Rectal smooth muscle tissue (tissue), 1 donor: ENCODE results near the gene RAB3IL1.

ENCODE experiments used
- H3K27ac ChIP-seq: one replicate; pipeline ENCODE4 v1.7.0; 2013; ENCODE audit warnings: low read depth, low read length, inconsistent platforms
- H3K27me3 ChIP-seq: one replicate; pipeline ENCODE4 v1.7.0; 2013; ENCODE audit warnings: low read length; ENCODE audit not compliant: control insufficient read depth, insufficient read depth
- H3K36me3 ChIP-seq: one replicate; pipeline ENCODE4 v1.7.0; 2013; ENCODE audit warnings: low read length; ENCODE audit not compliant: control insufficient read depth, insufficient read depth
- H3K4me1 ChIP-seq: one replicate; pipeline ENCODE4 v1.7.0; 2013; ENCODE audit warnings: low read length; ENCODE audit not compliant: control insufficient read depth, insufficient read depth
- H3K4me3 ChIP-seq: one replicate; pipeline ENCODE4 v1.7.0; 2013; ENCODE audit warnings: low read length
- H3K9ac ChIP-seq: one replicate; pipeline ENCODE4 v1.7.0; 2013; ENCODE audit warnings: low read length

Gene RAB3IL1

DNA sequence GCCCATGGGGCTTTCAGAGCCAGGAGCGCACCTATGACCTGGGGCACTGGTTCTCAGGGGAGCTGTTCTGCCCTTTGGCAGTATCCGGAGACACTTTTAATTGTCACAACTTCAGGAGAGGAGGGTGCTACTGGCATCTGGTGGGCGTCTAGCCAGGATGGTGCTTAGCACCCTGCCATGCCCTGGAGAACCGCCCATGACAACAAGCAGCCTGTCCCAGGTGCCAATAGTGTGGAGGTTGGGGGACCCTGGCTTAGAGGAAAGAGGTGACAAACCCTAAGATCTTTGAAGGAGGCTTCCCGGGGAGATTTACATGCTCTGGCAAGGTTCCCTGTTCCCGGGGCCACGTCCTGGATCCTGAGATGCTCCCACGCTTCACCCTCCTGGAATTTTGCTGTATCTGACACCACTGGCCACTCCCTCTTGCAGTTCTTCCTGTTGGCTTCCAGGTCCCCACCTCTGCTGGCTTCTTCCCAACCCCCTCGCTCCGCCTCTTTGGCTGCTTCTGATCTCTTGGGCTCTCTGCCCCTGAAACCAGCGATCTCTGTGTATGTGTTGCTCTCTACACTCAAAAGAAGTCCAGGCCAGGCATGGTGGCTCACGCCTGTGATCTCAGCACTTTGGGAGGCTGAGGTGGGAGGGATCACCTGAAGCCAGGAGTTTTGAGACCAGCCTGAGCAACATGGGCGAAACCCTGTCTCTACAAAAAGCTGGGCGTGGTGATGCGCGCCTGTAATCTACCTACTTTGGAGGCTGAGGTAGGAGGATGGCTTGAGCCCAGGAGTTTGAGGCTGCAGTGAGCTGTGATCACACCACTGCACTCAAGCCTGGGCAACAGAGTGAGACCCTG, 57.1 kb downstream of the RAB3IL1 start:
- Histone ChIP-seq H3K4me3 (no peak overlapping the region), H3K9ac (no peak overlapping the region), H3K36me3 (no peaks in the 10 kb centered on the region), H3K27me3 (no peaks in the 10 kb centered on the region), H3K27ac (no peak overlapping the region), H3K4me1 (no peaks in the 10 kb centered on the region)

DNA sequence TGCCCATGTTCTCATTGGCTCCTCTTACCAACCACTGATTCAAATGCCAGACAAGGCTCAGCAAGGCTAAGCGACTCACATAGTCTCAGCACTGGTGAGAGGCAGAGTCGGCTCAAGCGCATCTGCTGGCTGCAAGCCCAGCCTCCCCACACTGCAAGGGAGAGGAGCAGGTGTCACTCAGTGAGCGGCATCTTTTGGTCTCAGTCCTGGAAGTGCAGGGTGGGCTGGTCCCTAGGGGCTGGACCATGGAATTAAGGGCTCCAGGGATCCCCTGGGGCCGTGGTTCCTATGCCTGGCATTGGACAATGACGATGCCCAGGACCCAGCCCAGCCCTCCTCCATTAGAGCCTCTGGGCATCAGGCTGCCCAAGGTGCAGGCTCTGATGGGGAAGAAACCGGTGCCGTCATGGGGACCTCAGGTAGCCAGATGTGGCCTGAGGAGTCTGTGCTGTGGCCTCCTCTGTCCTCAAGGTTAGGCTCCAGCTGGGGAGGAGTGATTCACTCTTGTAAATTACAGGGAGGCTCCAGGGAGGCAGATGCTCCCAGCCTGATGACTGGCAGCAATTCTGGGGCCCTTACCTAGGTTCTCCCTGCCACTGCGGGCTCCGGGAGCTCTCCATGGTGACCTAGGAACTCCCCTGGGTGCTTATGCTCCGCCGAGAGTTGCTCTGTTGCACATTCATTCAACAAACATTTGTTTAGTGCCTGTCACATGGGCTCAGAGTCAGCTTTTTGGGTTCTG, 61.3 kb downstream of the RAB3IL1 start:
- no peaks in the 10 kb centered on the region for H3K4me1 ChIP-seq
- peaks cover 2% of the 10 kb centered on the region for H3K27me3 ChIP-seq
- no peak overlapping the region for H3K27ac ChIP-seq
- H3K4me3 ChIP-seq: no peak overlapping the region
- peaks cover 3% of the 10 kb centered on the region for H3K36me3 ChIP-seq
- H3K9ac ChIP-seq: no peak overlapping the region

DNA sequence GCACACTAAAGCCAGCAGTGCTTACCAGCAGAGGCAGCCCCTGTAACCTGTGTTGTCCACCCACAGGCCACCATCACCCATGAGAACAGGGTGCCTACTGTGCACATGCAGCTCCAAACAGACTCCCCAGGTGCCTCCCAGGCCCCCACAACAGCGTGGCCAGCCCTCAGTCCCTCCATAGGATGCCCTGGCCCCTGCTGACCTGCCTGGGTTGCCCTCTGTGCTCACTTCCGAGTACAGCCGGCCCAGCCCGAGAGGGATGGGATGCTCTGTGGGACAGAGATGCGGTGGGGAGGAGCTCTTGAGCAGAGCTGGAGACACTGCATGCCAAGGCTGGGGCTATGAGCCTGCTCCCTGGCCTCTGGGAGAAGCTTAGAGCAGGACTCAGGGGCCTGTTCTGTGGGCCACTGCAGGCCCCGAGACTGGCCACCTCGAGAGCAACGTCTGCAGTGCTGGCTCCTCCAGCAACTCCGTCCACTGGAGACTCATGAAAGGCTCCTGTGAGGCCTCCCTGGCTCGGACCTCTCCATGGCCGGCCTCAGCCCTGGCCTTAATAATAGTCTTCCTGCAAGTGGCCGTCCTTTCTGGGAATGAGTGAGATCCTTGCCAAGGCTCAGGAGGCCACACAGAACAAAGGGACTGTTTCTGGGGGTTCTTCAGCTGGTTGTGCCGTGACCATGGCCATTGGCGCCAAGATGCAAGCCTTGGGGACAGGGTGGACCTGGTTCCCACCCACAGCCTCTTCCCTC, 62.2 kb downstream of the RAB3IL1 start:
- no peak overlapping the region for H3K27ac ChIP-seq

DNA sequence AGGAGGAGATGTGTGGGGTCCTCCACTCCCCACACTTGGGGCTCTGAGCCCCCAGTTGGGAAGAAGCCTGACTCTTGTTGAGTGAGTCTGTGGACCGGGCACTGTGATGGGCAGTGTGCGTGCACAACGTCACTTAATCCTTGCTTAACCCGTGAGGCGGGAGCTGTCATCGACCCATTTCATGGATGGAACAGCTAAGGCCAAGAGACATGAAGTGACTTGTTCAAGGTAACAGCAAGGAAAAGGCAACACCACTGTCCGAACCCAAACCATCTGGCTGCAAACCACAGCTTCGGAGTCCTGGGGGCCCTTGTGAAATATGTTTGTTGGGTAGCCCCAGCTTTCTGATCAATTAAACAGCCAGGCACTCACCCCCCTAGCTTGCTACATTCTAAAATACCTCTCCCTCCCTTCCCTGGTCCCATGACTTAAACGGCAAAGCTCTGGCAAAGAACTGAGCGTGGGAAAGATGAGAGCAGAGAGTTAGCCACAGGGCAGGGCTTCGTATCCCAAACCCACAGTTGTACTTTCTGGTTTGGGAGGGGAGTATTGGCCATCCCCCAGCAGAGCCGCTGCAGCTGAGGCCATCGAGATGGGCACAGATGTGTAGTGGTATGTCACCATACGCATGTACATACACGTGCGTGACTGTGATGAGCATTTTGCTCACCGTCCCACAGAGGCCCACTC, 63.0 kb downstream of the RAB3IL1 start:
- no peaks in the 10 kb centered on the region for H3K4me1 ChIP-seq
- no peak overlapping the region for H3K27ac ChIP-seq
- H3K36me3 ChIP-seq: peaks cover 3% of the 10 kb centered on the region
- no peak overlapping the region for H3K9ac ChIP-seq
- H3K4me3 ChIP-seq: no peak overlapping the region
- H3K27me3 ChIP-seq: peaks cover 2% of the 10 kb centered on the region

More for the DNA sequence above, 62.2 kb downstream of the RAB3IL1 start:
- no peak overlapping the region for H3K9ac ChIP-seq
- H3K36me3 ChIP-seq: peaks cover 3% of the 10 kb centered on the region
- H3K4me1 ChIP-seq: no peaks in the 10 kb centered on the region
- peaks cover 2% of the 10 kb centered on the region for H3K27me3 ChIP-seq
- no peak overlapping the region for H3K4me3 ChIP-seq

DNA sequence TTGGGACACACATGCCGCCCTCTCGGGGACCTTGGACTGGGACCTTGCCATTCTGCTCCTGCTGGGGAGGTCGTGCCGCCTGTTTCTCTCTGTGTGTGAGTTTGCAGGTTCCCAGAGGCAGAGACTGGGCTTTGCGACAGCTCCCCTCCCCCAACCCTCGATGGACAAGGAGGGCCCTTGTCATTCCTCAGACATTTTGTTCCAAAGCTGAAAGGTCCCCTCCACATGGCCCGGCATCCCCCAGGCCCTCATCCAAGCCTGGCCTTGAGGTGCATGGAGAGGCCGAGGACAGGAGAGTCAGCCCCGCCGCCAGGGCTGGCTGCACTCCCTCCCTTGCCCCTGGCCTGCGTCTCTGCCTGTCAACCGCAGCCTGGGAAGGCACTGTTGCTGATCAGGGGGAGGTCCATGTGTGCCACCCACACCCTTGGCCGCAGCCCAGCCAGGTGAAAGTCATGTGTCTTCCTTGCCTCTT, 63.6 kb downstream of the RAB3IL1 start:
- H3K36me3 ChIP-seq: peaks cover 3% of the 10 kb centered on the region
- no peak overlapping the region for H3K9ac ChIP-seq
- H3K27ac ChIP-seq: no peak overlapping the region
- no peaks in the 10 kb centered on the region for H3K4me1 ChIP-seq
- no peak overlapping the region for H3K4me3 ChIP-seq
- peaks cover 2% of the 10 kb centered on the region for H3K27me3 ChIP-seq

DNA sequence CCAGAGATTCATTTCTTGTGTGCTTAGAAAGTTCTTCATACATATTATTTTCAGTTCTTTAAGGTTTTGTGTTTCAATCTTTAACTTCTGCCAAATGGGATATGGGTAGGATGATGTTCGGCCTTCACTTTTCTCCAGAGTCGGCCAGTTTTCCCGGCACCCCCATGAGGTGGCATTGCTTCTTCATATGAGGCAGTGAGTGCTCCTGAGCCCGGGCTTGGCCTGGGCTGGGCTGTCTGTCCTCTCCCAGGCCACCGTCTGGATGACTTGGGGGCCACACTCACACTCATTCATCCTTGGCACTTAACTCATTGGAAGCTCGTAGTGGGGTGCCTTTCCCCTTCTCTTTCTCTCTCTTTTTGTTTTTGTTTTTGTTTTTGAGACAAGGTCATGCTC, 65.5 kb downstream of the RAB3IL1 start:
- Histone ChIP-seq H3K9ac (no peak overlapping the region), H3K27ac (no peak overlapping the region), H3K4me1 (no peaks in the 10 kb centered on the region), H3K36me3 (peaks cover 7% of the 10 kb centered on the region), H3K4me3 (no peak overlapping the region), H3K27me3 (peaks cover 2% of the 10 kb centered on the region)

DNA sequence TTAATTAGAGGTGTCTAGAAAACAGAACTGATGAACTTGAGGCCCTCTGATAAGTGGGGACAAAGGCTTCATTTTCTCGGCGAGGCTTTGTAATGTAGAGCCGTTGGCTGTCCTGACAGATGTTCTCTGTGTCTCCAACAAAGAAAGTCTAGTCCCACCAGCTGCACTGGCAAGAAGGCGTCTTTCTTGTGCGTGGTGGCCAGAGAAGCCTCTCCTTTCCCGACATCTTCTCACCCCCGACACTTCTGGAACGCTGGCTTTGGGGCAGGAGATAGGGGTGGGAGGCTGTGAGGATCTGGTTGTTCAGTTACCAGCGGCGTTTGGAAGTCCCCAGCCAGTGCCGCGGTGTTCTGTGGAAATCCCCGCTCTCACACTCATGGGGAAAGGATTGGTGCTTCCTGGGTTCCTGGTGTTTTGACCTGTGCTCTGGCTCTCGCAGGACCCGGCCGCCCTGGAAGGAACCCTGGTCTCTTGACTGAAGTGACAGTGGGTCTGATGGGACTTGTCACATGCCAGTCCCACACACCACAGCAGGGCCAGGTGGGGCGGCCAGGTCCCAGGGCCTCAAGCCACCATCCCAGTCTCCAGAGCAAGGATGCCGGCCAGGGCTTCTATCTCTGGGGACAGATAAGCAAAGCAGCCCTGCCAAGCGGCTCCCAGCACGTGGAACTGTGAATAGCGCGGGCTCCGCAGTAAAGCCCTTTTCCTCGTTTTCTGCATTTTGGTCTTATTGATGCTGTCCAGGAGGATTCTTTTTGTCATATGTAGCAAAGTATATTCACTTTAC, 66.1 kb downstream of the RAB3IL1 start:
- Histone ChIP-seq H3K4me1 (no peaks in the 10 kb centered on the region), H3K9ac (no peak overlapping the region), H3K27ac (no peak overlapping the region), H3K27me3 (peaks cover 2% of the 10 kb centered on the region), H3K4me3 (no peak overlapping the region), H3K36me3 (peaks cover 7% of the 10 kb centered on the region)

DNA sequence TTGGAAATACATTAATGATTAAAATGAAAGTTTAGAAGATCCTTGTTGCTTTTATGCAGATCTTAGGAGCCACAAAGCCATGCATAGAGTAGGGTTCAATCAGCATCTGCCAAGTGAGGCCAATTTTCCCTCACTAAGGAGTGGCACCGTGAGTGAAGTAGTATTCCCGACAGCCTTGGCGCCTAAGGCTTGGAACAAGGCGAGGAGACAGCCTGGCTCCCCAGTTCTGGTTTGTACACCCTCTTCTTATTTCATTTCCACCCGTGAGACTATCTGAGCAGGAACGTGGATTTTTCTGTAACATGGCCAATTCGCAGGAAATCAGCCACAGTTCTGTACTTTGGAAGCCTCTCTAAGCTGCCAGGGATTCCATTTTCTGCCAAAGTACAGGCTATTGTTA, 66.7 kb downstream of the RAB3IL1 start:
- no peak overlapping the region for H3K27ac ChIP-seq
- H3K36me3 ChIP-seq: peaks cover 7% of the 10 kb centered on the region
- H3K27me3 ChIP-seq: peaks cover 2% of the 10 kb centered on the region
- no peaks in the 10 kb centered on the region for H3K4me1 ChIP-seq
- no peak overlapping the region for H3K9ac ChIP-seq
- H3K4me3 ChIP-seq: no peak overlapping the region

DNA sequence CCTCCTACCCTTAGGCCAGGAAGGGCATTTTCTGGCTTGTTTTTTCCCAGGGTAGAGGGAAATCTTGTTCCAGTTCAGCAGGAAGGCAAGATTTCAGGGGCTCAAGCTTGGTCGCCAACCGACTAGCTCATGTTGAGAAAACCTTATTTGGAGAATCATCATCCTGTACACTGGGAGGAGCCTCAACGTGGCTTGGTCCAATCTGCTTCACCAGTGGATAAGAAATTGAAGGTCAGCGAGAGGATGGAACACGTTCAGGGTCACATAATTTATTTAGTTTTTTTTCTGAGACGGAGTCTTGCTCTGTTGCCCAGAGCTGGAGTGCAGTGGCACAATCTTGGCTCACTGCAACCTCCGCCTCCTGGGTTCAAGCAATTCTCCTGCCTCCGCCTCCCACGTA, 68.7 kb downstream of the RAB3IL1 start:
- H3K4me1 ChIP-seq: no peaks in the 10 kb centered on the region
- H3K36me3 ChIP-seq: peaks cover 4% of the 10 kb centered on the region
- no peak overlapping the region for H3K27ac ChIP-seq
- no peak overlapping the region for H3K4me3 ChIP-seq
- no peak overlapping the region for H3K9ac ChIP-seq
- no peaks in the 10 kb centered on the region for H3K27me3 ChIP-seq

DNA sequence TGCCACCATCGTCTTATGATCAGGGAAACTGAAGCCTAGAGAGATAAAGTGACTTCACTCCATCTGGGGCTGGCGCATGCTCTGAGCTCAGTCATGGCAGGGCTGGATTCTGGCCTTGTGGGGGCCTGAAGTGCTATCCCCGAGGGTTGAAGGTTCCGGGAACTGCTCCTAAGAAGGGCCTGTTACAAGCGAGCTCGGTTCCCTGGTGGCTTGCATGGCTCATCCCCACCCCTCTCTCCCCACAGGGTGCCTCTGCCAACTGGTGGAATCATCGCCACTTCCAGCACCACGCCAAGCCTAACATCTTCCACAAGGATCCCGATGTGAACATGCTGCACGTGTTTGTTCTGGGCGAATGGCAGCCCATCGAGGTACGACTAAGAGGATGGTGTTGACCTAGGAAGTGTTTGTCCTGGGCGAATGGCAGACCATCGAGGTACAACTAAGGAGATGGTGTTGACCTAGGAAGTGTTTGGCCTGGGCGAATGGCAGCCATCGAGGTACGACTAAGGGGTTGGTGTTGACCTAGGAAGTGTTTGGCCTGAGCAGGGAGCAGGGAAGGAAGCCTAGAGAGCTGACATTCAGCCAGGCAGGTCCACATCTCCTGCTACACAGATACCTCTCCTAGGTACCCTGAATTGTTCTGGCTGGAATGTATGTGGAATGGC, 69.3 kb downstream of the RAB3IL1 start:
- Histone ChIP-seq H3K27ac (no peak overlapping the region), H3K4me1 (no peaks in the 10 kb centered on the region), H3K36me3 (peaks cover 4% of the 10 kb centered on the region), H3K9ac (no peak overlapping the region), H3K4me3 (no peak overlapping the region), H3K27me3 (no peaks in the 10 kb centered on the region)
